ENCODE results near the gene DCP2. TPM values are rescaled to one million over a fixed set of nuclear protein-coding genes. Genes with fewer than 3 reads are reported as not detected.

Gene DCP2
- total and polyA plus RNA-seq, 10 of the 15 experiments (the other 5 are each of a cell fraction or from before 2014, with no cell fraction given): 23.4 to 81.6 (median 47.4) TPM

DNA sequence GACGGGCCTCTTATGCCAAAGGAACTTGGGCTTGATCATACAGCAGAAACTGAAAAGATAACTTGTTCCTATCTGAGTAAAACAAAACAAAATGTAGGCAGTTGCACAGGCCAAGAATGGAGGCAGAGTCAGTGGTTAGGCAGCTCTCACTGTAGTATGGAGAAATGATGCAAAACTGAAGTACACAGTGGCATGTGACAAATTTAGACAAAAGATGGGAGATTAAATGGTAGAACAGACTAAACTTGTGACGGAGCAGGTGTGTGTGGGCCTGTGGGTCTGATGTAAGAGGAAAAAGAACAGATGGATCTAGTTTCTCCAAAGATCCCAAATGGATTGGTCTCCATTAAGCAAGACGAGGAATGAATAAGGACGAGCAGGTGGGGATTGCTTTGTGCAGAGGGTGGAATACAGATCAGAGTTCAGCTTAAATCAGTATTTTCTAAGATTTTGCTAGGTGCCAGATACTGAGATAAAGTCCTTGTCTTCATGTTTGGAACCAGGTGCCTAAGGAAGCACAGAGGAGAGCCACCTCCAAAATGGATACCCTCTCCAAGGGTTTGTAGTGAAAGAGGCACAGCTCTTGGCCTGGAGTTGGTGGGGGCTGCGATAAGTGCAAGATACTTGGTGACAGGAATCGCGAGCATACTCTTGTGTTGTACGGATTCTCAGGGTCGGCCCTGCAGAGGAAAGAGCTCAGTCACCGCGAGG lies 722 bp upstream of the DCP2 start:
- peaks cover 44% of the 10 kb centered on the region for H3K79me2 ChIP-seq (ENCODE audit: control insufficient read depth, insufficient read depth, low read length)
- in situ Hi-C loops (cut with MboI): loop anchor here (25.0 kb wide), 1 partner anchor 1436 kb away; no protein-coding TSS in a partner anchor
- TF ChIP-seq SRF (IDR thresholded peaks at IDR 0.05; ENCODE audit: low read depth in 2 of 2, low read length in 2 of 2): no peak
- TF ChIP-seq SMAD5 (IDR thresholded peaks at IDR 0.05; ENCODE audit: low read depth): peak; percentile 40
- TF ChIP-seq, protein P1, sequence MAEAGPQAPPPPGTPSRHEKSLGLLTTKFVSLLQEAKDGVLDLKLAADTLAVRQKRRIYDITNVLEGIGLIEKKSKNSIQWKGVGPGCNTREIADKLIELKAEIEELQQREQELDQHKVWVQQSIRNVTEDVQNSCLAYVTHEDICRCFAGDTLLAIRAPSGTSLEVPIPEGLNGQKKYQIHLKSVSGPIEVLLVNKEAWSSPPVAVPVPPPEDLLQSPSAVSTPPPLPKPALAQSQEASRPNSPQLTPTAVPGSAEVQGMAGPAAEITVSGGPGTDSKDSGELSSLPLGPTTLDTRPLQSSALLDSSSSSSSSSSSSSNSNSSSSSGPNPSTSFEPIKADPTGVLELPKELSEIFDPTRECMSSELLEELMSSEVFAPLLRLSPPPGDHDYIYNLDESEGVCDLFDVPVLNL (IDR thresholded peaks at IDR 0.05; ENCODE audit: low read depth, low read length): no peak
- TF ChIP-seq SP1 (IDR thresholded peaks at IDR 0.05; ENCODE audit: low read depth, low read length): no peak
- TF ChIP-seq POLR2AphosphoS5 (IDR thresholded peaks at IDR 0.05; ENCODE audit: low read length): no peak
- no peak for TF ChIP-seq BCL11A (IDR thresholded peaks at IDR 0.05; ENCODE audit: low read depth, low read length)
- no peak for TF ChIP-seq NFYA (IDR thresholded peaks at IDR 0.05; ENCODE audit: borderline replicate concordance, low read depth, low read length)
- no peak for TF ChIP-seq IKZF1 (conservative IDR thresholded peaks at IDR 0.05)
- TF ChIP-seq E4F1 (IDR thresholded peaks at IDR 0.05; ENCODE audit: borderline replicate concordance, partially characterized antibody): no peak
- TF ChIP-seq, protein P2, sequence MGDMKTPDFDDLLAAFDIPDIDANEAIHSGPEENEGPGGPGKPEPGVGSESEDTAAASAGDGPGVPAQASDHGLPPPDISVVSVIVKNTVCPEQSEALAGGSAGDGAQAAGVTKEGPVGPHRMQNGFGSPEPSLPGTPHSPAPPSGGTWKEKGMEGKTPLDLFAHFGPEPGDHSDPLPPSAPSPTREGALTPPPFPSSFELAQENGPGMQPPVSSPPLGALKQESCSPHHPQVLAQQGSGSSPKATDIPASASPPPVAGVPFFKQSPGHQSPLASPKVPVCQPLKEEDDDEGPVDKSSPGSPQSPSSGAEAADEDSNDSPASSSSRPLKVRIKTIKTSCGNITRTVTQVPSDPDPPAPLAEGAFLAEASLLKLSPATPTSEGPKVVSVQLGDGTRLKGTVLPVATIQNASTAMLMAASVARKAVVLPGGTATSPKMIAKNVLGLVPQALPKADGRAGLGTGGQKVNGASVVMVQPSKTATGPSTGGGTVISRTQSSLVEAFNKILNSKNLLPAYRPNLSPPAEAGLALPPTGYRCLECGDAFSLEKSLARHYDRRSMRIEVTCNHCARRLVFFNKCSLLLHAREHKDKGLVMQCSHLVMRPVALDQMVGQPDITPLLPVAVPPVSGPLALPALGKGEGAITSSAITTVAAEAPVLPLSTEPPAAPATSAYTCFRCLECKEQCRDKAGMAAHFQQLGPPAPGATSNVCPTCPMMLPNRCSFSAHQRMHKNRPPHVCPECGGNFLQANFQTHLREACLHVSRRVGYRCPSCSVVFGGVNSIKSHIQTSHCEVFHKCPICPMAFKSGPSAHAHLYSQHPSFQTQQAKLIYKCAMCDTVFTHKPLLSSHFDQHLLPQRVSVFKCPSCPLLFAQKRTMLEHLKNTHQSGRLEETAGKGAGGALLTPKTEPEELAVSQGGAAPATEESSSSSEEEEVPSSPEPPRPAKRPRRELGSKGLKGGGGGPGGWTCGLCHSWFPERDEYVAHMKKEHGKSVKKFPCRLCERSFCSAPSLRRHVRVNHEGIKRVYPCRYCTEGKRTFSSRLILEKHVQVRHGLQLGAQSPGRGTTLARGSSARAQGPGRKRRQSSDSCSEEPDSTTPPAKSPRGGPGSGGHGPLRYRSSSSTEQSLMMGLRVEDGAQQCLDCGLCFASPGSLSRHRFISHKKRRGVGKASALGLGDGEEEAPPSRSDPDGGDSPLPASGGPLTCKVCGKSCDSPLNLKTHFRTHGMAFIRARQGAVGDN (IDR thresholded peaks at IDR 0.05): peak; percentile 18; the same call in 1 of the 2 replicates
- TF ChIP-seq GATAD2B (conservative IDR thresholded peaks at IDR 0.05; ENCODE audit: low read depth): no peak; the same call in 1 of the 2 replicates
- TF ChIP-seq YBX1 (IDR thresholded peaks at IDR 0.05): no peak
- TF ChIP-seq, protein P3, sequence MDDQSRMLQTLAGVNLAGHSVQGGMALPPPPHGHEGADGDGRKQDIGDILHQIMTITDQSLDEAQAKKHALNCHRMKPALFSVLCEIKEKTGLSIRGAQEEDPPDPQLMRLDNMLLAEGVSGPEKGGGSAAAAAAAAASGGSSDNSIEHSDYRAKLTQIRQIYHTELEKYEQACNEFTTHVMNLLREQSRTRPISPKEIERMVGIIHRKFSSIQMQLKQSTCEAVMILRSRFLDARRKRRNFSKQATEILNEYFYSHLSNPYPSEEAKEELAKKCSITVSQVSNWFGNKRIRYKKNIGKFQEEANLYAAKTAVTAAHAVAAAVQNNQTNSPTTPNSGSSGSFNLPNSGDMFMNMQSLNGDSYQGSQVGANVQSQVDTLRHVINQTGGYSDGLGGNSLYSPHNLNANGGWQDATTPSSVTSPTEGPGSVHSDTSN (IDR thresholded peaks at IDR 0.05; ENCODE audit: insufficient replicate concordance, low read depth, low read length): no peak
- no peak for TF ChIP-seq FOS (IDR thresholded peaks at IDR 0.05; ENCODE audit: borderline replicate concordance, extremely low read depth, insufficient read length)

More for the DNA sequence above, 722 bp upstream of the DCP2 start:
- H3K27me3 ChIP-seq (replicated peaks in 1 of 2; ENCODE audit: control insufficient read depth in 2 of 2, insufficient read depth in 2 of 2, low read length in 1 of 2): no peaks in the 10 kb centered on the region
- H3K36me3 ChIP-seq (ENCODE audit: control insufficient read depth in 2 of 2, insufficient read depth in 2 of 2, low read length in 1 of 2): no peaks in the 10 kb centered on the region
- peak overlapping the region; percentile 84 for H3K9ac ChIP-seq (ENCODE audit: control insufficient read depth, insufficient read depth, low read length)
- no peak for DNase-seq (ENCODE audit: low read depth, low spot score)
- WGBS (ENCODE audit: insufficient coverage, insufficient replicate concordance, low lambda C conversion rate, missing lambda C conversion rate): 16% methylated on average over 11 of the region's 11 CpGs
- H3K9me3 ChIP-seq (replicated peaks; ENCODE audit: control insufficient read depth, insufficient read depth, low read length): no peaks in the 10 kb centered on the region; the same call in 2 of the 3 replicates
- H3K4me1 ChIP-seq (ENCODE audit: control insufficient read depth, insufficient read depth, low read length): peaks cover 7% of the 10 kb centered on the region
- intact Hi-C loops (cut with micrococcal nuclease; ENCODE audit: unreplicated experiment): loop anchor here (2.0 to 5.0 kb wide), 3 partner anchors 53 to 541 kb away; partner anchors contain the start of gene REEP5
- BruUV-seq (replicated peaks): TSS peak; percentile 95
- FAIRE-seq: no peak
- H3K4me3 ChIP-seq: peak overlapping the region; percentile 70
- no peaks in the 10 kb centered on the region for H4K20me1 ChIP-seq (ENCODE audit: control insufficient read depth, insufficient read depth)
- peak; percentile 25 for ATAC-seq
- ChIA-PET RAD21 (ENCODE audit: unreplicated experiment) (interaction anchor here (0.5 to 1.8 kb wide), 15 partner anchors 9 to 546 kb away, joined by 3 to 12 read pairs (median 5); partner anchors contain the start of genes REEP5 and SRP19), POLR2A (interaction anchor here (1.0 to 1.5 kb wide), 13 partner anchors 9 to 1730 kb away, joined by 3 to 20 read pairs (median 4); partner anchors contain the start of gene REEP5), CTCF (interaction anchor here (0.5 to 2.9 kb wide), 10 partner anchors 9 to 636 kb away, joined by 3 to 11 read pairs (median 4); partner anchors contain the start of genes REEP5 and SRP19), SMC1A (ENCODE audit: uncharacterized antibody, unreplicated experiment) (interaction anchor here (0.6 to 3.9 kb wide), 17 partner anchors 8 to 1359 kb away, joined by 3 to 33 read pairs (median 3); partner anchors contain the start of gene REEP5)
- H3K27ac ChIP-seq (ENCODE audit: control insufficient read depth, insufficient read depth): peak overlapping the region; percentile 88
- peak overlapping the region; percentile 86 for H2AFZ ChIP-seq (ENCODE audit: control insufficient read depth, low read depth, low read length)
- H3K4me2 ChIP-seq (ENCODE audit: control insufficient read depth, insufficient read depth): peak overlapping the region; percentile 86
